ENCODE data around the gene USP54. TPM values are rescaled to one million over a fixed set of nuclear protein-coding genes. Genes with fewer than 3 reads are reported as not detected.

The USP54 gene, protein sequence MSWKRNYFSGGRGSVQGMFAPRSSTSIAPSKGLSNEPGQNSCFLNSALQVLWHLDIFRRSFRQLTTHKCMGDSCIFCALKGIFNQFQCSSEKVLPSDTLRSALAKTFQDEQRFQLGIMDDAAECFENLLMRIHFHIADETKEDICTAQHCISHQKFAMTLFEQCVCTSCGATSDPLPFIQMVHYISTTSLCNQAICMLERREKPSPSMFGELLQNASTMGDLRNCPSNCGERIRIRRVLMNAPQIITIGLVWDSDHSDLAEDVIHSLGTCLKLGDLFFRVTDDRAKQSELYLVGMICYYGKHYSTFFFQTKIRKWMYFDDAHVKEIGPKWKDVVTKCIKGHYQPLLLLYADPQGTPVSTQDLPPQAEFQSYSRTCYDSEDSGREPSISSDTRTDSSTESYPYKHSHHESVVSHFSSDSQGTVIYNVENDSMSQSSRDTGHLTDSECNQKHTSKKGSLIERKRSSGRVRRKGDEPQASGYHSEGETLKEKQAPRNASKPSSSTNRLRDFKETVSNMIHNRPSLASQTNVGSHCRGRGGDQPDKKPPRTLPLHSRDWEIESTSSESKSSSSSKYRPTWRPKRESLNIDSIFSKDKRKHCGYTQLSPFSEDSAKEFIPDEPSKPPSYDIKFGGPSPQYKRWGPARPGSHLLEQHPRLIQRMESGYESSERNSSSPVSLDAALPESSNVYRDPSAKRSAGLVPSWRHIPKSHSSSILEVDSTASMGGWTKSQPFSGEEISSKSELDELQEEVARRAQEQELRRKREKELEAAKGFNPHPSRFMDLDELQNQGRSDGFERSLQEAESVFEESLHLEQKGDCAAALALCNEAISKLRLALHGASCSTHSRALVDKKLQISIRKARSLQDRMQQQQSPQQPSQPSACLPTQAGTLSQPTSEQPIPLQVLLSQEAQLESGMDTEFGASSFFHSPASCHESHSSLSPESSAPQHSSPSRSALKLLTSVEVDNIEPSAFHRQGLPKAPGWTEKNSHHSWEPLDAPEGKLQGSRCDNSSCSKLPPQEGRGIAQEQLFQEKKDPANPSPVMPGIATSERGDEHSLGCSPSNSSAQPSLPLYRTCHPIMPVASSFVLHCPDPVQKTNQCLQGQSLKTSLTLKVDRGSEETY (N-terminal part only)
- total RNA-seq, result 14.0 and 30.5 TPM in 2 replicates

DNA sequence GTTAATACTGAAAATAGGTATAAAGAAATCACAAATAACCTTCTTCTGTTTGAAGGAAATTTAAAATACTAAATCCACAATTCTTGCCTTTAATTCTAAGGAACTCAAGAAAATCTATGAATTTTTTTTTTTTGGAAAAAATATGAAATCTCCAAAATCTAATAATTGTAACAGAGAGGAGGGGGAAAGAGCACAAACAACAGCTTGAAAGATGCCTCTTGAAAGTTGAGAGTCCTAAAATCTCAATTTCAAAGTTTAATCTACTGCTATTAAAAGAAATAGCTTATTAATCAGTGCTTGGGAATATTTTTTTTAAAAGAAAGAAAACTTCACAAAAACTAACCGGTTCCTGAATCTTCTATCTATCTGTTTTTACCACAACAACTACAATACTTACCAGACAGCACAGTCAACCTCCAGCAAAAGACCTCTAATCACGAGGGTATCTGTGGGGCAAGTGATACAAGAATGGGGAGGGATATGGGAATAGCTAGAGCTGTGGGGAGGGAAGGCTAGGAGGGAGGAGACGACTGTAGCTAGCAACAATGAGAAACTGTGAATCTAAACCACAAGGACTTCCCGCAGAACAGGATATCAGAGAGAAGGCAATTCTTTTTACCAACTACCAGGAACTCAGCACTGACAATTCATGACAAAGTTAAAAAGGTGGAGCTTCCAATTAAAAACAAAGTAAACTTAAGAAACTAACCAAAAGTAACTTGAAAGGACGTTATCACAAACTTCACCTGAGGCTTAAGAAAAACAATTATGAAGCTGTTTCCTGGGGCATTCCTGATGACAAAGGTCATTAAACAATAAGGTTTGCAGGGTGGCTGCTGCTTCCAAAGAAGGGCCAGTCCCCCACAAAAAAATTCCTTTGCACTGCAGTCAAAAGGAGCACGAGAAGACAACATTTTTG is at the start of gene USP54:
Gene USP54 (minus strand): TSS at position 462 of the 919 bp plus-strand sequence. CDS start 15,684 bp downstream, outside the sequence.

DNA sequence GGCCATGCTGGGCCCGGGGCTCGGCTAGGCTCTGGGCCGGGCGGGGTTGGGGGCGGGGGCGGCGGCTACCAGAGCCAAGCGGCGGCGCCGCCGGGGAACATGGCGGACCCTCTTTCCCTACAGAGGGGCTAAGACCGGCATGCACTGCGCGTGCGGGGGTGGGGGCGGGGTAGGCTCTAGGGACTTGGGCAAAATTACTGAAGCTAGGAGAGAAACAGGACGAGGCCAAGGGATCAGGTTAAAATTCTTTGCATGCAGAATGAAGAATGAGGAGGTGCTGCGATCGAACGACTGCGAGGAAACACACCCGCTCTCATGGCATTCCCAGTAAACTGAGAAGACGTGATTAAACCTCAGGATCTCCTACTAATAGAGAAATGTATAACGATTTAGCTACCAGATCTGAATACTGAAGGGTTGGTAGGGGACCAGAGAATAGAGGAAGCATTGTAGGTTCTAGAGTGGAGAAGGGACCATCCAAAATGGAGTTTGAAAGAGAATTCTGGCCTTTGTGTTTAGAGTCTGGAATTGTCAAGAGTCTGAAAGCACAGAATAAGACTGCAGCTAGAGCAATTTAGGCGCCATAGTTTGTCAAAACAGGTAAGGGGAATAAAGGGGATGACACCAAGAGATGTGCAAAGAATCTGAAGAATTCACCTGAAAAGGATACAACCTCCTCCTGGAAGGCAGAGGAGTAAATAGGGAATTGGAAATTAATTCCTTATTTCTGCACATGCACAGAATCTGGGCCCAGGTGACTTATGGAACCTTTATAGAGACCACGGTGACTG is 95.1 kb downstream of the USP54 start, which contains the start of gene PPP3CB:
Gene PPP3CB (minus strand): TSS at position 141 of the 791 bp plus-strand sequence. CDS start 135 bp downstream, at position 6.

Other genes with a start within 250 kb of the USP54 start
- gene CFAP70, start 232.5 kb downstream of the USP54 start, total RNA-seq, result 0.68 and 3.6 TPM in 2 replicates
- gene ANXA7, start 177.3 kb downstream of the USP54 start, total RNA-seq, result 96.0 and 103 TPM in 2 replicates
- gene MSS51, start 157.8 kb downstream of the USP54 start, total RNA-seq, result 0.68 and 1.4 TPM in 2 replicates
- gene PPP3CB, start 95.3 kb downstream of the USP54 start, total RNA-seq, result 20.5 and 35.8 TPM in 2 replicates
- not detected in 2 replicates for gene MYOZ1, start 50.1 kb upstream of the USP54 start, total RNA-seq
- not detected in 2 replicates for gene SYNPO2L, start 64.7 kb upstream of the USP54 start, total RNA-seq
- gene AGAP5, start 106.8 kb upstream of the USP54 start, total RNA-seq, result 1.7 and 3.7 TPM in 2 replicates
- gene SEC24C, start 153.0 kb upstream of the USP54 start, total RNA-seq, result 83.7 and 85.5 TPM in 2 replicates
- 15.7 and 17.8 TPM in 2 replicates for gene CHCHD1, start 190.7 kb upstream of the USP54 start, total RNA-seq
- 41.7 and 65.3 TPM in 2 replicates for gene ZSWIM8, start 194.3 kb upstream of the USP54 start, total RNA-seq
- 9.2 and 12.7 TPM in 2 replicates for gene NDST2, start 220.3 kb upstream of the USP54 start, total RNA-seq

Measured in nasal cavity respiratory epithelium epithelial cell of viscerocranial mucosa (primary cell).